Measurements from ENCODE around the gene NINJ2.
"Not testable (repeated sequence)": the region's sequence is repeated elsewhere in the genome, so short reads cannot be mapped to it uniquely, and the experiment has no call there.

The NINJ2 gene

GRCh38 chr12:669576-669945 is 6.3 kb upstream of the NINJ2 start:
- DNase-seq = no peak

- no peak for DNase-seq
Measured at GRCh38 chr12:668090-668481, 4.8 kb upstream of the NINJ2 start.

- DNase-seq = no peak
Measured at GRCh38 chr12:666766-667308, 3.6 kb upstream of the NINJ2 start.

GRCh38 chr12:666066-666465 is 2.8 kb upstream of the NINJ2 start:
- DNase-seq = no peak

GRCh38 chr12:664779-665092 is 1.5 kb upstream of the NINJ2 start:
- DNase-seq = peak; percentile 49

- DNase-seq = peak; percentile 23
Measured at GRCh38 chr12:664075-664778, 982 bp upstream of the NINJ2 start.

GRCh38 chr12:662566-663292 is 516 bp downstream of the NINJ2 start:
- DNase-seq = no peak

GRCh38 chr12:661720-662486 is 1.3 kb downstream of the NINJ2 start:
- no peak for DNase-seq

- no peak for DNase-seq
Measured at GRCh38 chr12:659090-659683, 4.1 kb downstream of the NINJ2 start.

- no peak for DNase-seq
Measured at GRCh38 chr12:650983-651382, 12.3 kb downstream of the NINJ2 start.

- DNase-seq = no peak
Measured at GRCh38 chr12:647385-648085, 15.7 kb downstream of the NINJ2 start.

GRCh38 chr12:646442-647384 is 16.5 kb downstream of the NINJ2 start:
- no peak for DNase-seq

GRCh38 chr12:645563-646071 is 17.6 kb downstream of the NINJ2 start:
- no peak for DNase-seq

- DNase-seq = no peak
Measured at GRCh38 chr12:644818-645552, 18.3 kb downstream of the NINJ2 start.

- DNase-seq = no peak
Measured at GRCh38 chr12:644303-644639, 19.0 kb downstream of the NINJ2 start.

GRCh38 chr12:643475-644302 is 19.6 kb downstream of the NINJ2 start:
- no peak for DNase-seq

GRCh38 chr12:642633-643474 is 20.4 kb downstream of the NINJ2 start:
- peak; percentile 85 for DNase-seq

GRCh38 chr12:641321-641720 is 21.9 kb downstream of the NINJ2 start:
- not testable (repeated sequence) for DNase-seq

GRCh38 chr12:640773-641172 is 22.5 kb downstream of the NINJ2 start:
- no peak for DNase-seq

Data from activated CD8-positive, alpha-beta memory T cell treated with anti-CD3 and anti-CD28 coated beads, Interleukin-2, amount 50 U/mL, for 48 hours (primary cell).